Dermis lymphatic vessel endothelial cell (primary cell): ENCODE measurements around the gene PARP15. TPM values are rescaled to one million over a fixed set of nuclear protein-coding genes. Genes with fewer than 3 reads are reported as not detected.

Experiments
- total RNA-seq: library from RNA; depleted of rRNA; stranded (reverse); fragments of >200 nt; gene quantifications from 2 replicates; pipeline ENCODE4 v1.2.1, GENCODE V29; 2014

The PARP15 gene
- 0.11 and 0.17 TPM in 2 replicates for total RNA-seq

DNA sequence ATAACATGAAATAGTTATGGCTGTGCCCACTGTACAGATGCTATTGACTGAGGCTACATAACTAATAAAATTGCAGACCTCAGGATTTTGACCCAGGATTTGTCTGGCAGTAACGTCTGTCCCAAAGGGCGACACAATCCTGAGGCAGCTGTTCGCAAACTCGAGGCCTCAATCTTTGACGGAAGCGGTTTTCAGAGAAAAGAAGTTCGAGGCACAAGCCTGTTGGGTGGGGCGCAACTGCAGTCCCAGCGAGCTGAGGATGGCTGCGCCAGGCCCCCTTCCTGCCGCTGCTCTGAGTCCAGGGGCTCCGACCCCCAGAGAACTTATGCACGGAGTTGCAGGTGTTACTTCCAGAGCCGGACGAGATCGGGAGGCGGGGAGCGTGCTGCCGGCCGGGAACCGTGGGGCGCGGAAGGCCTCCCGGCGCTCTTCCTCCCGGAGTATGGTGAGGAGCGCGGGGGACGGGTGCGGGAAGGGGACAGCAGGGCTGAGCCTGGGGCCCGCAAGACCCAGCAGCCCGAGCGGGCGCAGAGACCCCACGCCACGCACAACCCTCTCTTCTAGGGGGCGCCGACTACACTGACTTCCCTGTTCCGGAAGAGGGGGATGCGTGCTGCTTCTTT is at the start of gene PARP15:
Gene PARP15, plus strand, starts transcription at position 242 of the 623 bp plus-strand sequence. Its CDS starts 18 bp downstream, at position 260.

DNA sequence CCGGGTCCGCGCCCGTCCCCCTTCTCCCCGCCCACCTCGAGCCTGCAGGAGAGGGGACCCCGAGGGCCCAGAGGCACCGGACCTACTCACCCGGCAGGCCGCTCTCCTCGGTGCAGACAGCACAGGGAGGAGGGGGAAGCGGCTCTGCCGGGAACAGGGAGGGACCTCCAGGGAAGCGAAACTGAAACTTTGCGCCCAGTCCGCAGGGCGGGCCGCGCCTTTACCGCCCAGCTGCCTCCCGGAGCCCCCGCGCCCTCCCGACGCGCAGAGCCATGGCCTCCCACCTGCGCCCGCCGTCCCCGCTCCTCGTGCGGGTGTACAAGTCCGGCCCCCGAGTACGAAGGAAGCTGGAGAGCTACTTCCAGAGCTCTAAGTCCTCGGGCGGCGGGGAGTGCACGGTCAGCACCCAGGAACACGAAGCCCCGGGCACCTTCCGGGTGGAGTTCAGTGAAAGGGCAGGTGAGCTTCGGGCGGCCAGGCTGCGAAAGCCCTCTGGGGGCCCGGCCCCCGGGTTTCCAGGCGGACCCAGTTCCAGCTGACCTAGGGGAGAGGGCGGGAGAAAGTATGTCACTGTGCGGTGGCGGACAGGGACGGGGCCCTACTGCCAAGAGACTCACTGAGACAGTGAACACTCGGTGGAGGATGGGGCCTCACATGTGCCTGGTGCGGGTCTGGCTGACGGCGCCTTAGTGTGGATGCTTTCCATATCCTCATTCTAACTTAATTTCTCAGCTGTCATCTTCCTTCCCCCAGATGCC is 13.1 kb upstream of the PARP15 start, which contains the start of the genes DTX3L and PARP9:
Gene DTX3L, plus strand, starts transcription at position 184 of the 758 bp plus-strand sequence. Its CDS starts 89 bp downstream, at position 273.
Gene PARP9, minus strand, starts transcription at position 146 of the 758 bp plus-strand sequence. CDS start 4,680 bp downstream, outside the sequence.

DNA sequence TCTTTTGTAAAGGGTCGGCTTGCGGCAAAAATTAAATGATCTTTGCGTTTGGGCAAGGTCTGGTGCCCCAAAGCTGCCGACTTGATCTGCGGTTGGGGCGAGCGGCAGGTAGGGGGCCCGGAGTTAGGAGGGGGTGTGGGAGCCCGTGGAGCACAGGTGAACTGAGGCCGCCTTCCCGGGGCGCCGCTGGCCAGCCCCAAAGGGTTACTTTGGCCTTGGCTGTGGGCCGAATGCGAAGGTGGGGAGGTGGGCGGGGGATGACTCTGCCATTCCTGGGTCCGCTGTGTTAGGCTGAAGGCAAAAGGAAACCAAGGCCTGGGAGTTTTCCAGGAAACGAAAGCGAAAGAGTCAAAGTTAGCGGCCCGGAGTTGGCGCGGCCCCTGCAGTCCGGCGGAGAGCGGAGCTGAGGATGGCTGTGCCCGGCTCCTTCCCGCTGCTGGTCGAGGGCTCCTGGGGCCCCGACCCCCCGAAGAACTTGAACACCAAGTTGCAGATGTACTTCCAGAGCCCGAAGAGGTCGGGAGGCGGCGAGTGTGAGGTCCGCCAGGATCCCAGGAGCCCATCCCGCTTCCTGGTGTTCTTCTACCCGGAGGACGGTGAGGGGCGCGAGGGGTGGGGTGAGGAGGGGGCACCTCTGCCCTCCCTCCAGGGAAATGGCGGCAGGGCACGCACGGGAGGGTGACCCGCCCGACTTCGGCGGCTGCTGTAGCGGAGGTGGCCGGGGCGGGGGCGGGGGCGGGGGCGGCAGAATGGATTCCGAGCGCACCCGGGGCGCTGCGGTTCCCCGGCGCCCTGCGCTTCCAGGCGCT is 103.2 kb downstream of the PARP15 start, which contains the start of gene PARP14:
Gene PARP14, plus strand, starts transcription at position 365 of the 809 bp plus-strand sequence. Its CDS starts 45 bp downstream, at position 410.

Other genes with a start within 250 kb of the PARP15 start
- 14.3 and 39.7 TPM in 2 replicates for gene MIX23, start 194.4 kb upstream of the PARP15 start, total RNA-seq
- 5.1 and 8.2 TPM in 2 replicates for gene FAM162A, start 193.5 kb upstream of the PARP15 start, total RNA-seq
- gene WDR5B, start 161.6 kb upstream of the PARP15 start, total RNA-seq, result 3.7 and 4.7 TPM in 2 replicates
- gene KPNA1, start 62.7 kb upstream of the PARP15 start, total RNA-seq, result 27.1 and 32.1 TPM in 2 replicates
- 13.8 and 14.3 TPM in 2 replicates for gene PARP9, start 13.3 kb upstream of the PARP15 start, total RNA-seq
- 19.2 and 24.0 TPM in 2 replicates for gene DTX3L, start 13.3 kb upstream of the PARP15 start, total RNA-seq
- gene PARP14, start 103.2 kb downstream of the PARP15 start, total RNA-seq, result 57.4 and 77.4 TPM in 2 replicates
- 9.3 and 13.3 TPM in 2 replicates for gene HSPBAP1, start 216.2 kb downstream of the PARP15 start, total RNA-seq
- 10.0 and 15.1 TPM in 2 replicates for gene SLC49A4, start 217.4 kb downstream of the PARP15 start, total RNA-seq